Measurements from ENCODE around the gene SLAMF9. TPM values are rescaled to one million over a fixed set of nuclear protein-coding genes. Genes with fewer than 3 reads are reported as not detected.

The SLAMF9 gene
- total RNA-seq, 2 donors from 2014 or later, result not detected

DNA sequence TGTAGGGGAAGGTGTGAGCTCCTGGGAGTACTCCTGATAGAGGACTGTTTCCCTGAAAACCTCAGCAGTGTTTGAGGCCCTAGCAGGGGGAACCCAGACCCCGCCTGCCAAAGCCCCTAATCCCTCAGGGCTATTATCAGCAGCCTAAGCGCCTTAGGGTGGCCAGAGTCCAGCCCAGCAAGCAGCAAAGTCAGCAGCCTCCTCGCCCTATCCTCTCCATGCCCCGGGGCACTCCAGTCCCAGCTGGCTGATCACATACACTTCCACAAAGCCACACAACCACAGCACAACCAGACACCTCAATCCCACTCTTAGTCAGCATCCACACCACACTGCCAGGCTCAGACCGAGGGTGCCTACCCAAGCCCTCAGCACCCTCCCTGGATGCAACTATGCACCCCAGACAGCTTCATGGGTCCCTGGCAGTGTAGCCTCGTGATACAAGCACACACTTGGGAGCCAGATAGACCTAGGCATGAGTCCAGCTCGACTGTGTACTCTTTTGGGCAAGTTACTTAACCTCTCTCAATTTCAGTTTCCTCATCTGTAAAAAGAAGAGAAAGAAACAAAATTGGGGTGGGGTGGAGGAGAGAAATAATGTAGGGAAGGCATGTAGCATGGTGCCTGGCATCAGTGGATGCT is 15.7 kb downstream of the SLAMF9 start:
- no peaks in the 10 kb centered on the region for H3K36me3 ChIP-seq
- no peaks in the 10 kb centered on the region for H3K27me3 ChIP-seq (replicated peaks; ENCODE audit: insufficient read depth)
- no peak overlapping the region for H3K27ac ChIP-seq
- ATAC-seq (ENCODE audit: insufficient number of reproducible peaks, low FRiP score, low read depth) (no peak), DNase-seq (ENCODE audit: low spot score) (no peak)
- TF ChIP-seq, protein P1, sequence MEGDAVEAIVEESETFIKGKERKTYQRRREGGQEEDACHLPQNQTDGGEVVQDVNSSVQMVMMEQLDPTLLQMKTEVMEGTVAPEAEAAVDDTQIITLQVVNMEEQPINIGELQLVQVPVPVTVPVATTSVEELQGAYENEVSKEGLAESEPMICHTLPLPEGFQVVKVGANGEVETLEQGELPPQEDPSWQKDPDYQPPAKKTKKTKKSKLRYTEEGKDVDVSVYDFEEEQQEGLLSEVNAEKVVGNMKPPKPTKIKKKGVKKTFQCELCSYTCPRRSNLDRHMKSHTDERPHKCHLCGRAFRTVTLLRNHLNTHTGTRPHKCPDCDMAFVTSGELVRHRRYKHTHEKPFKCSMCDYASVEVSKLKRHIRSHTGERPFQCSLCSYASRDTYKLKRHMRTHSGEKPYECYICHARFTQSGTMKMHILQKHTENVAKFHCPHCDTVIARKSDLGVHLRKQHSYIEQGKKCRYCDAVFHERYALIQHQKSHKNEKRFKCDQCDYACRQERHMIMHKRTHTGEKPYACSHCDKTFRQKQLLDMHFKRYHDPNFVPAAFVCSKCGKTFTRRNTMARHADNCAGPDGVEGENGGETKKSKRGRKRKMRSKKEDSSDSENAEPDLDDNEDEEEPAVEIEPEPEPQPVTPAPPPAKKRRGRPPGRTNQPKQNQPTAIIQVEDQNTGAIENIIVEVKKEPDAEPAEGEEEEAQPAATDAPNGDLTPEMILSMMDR (IDR thresholded peaks at IDR 0.05), result no peak
- H3K9me3 ChIP-seq, result no peaks in the 10 kb centered on the region
- no peak overlapping the region for H3K4me3 ChIP-seq
- H3K4me1 ChIP-seq (ENCODE audit: control insufficient read depth in 1 of 2, low read depth in 2 of 2), result no peaks in the 10 kb centered on the region

DNA sequence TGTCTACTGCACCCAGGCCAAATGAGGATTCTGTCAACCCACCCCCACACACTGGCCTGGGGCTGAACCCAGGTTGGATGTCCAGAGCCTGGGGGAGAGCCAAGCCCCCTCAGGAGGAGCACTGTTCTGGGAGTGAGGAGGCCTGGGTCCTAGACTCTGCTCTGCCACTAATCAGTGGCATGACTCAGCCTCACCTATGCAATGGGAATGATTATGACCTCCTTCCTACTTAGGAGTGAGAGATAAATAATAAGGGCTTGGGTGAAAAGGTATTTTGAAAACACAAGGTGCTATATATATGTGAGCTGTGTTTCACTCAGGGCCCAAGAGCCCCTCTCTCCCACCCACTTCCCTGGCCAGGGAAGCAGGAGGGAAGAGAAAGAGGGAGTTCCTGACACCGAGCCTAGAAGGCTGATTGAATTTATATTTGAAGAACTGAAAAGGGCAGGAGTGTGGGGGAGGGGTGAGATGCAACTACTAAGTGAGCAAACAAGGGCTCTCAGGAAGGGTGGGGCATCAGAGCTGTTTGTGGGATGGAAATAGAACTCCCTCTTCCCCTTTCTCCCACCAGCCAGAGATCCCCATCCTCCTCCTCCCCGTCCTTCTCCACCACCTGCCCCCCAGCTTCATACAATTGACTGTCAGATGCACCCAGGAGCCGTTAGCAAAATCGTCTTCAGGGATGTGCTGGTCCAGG is 16.8 kb downstream of the SLAMF9 start:
- no peaks in the 10 kb centered on the region for H3K9me3 ChIP-seq
- DNase-seq (ENCODE audit: low spot score), result no peak
- ATAC-seq (ENCODE audit: insufficient number of reproducible peaks, low FRiP score, low read depth), result no peak
- no peak overlapping the region for H3K27ac ChIP-seq
- TF ChIP-seq, protein P1 (IDR thresholded peaks at IDR 0.05), result no peak
- H3K36me3 ChIP-seq, result no peaks in the 10 kb centered on the region
- H3K27me3 ChIP-seq (replicated peaks; ENCODE audit: insufficient read depth), result no peaks in the 10 kb centered on the region
- no peak overlapping the region for H3K4me3 ChIP-seq
- H3K4me1 ChIP-seq (ENCODE audit: control insufficient read depth in 1 of 2, low read depth in 2 of 2), result no peaks in the 10 kb centered on the region

DNA sequence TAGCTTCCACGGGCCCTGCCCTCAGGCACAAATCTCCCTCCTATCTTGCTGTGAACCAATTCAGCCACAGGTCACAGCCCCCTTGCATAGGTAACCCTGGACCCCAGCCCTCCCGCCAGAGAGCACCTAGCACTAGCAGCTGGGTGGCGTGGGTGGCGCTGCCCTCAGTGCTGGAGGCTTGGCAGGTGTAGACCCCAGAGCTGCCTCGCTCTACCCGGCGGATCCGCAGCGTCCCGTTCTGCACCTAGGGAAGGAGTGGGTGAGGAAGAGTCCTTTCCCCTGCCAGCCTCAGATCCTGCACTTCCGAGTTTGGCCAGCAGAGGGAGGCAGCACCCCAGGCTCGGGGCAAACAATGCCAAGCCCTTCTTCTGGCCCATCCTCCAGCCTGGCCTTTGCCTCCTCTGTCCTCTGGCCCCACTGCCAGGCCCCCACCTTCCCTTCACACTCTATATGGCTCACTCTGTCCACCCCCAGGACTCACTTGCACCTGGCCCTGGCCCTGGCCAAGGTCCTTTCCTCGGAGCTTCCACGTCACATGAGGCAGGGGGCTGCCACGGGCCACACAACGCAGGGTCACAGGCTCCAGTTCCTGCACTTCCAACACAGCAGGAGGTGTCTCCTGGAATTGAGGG is 17.6 kb downstream of the SLAMF9 start:
- ATAC-seq (ENCODE audit: insufficient number of reproducible peaks, low FRiP score, low read depth) (no peak), DNase-seq (ENCODE audit: low spot score) (no peak)
- no peak overlapping the region for H3K27ac ChIP-seq
- no peaks in the 10 kb centered on the region for H3K9me3 ChIP-seq
- no peaks in the 10 kb centered on the region for H3K4me1 ChIP-seq (ENCODE audit: control insufficient read depth in 1 of 2, low read depth in 2 of 2)
- no peaks in the 10 kb centered on the region for H3K36me3 ChIP-seq
- TF ChIP-seq, protein P1 (IDR thresholded peaks at IDR 0.05), result peak; percentile 97
- H3K27me3 ChIP-seq (replicated peaks; ENCODE audit: insufficient read depth), result no peaks in the 10 kb centered on the region
- H3K4me3 ChIP-seq, result no peak overlapping the region

DNA sequence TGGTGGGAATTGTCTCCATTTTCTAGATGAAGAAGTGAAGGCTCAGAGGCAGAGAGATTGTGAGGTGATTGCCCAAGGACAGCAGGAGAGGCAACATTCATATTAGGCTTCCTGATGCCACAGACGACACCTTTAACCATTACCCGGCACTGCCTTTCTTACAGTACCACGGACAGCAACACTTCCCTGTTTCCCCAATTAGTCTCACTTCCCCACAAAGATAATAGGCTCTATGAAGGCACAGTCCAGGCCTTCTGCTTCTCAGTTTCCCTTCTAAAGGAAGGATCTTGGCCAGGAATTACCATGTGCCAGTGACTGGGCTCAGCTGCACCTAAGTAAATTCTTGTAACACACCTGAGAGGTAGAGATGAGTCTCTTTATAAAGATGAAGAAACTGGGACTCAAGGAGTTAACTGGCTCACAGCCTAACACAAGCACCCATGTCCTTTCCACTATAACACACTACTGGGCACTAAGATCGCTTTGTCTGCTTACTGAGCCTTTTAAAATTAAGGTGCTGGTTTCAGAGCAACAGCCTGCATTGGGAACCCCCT is 18.2 kb downstream of the SLAMF9 start:
- TF ChIP-seq, protein P1 (IDR thresholded peaks at IDR 0.05), result no peak
- H3K4me1 ChIP-seq (ENCODE audit: control insufficient read depth in 1 of 2, low read depth in 2 of 2), result no peaks in the 10 kb centered on the region
- H3K36me3 ChIP-seq, result no peaks in the 10 kb centered on the region
- DNase-seq (ENCODE audit: low spot score) (no peak), ATAC-seq (ENCODE audit: insufficient number of reproducible peaks, low FRiP score, low read depth) (no peak)
- H3K4me3 ChIP-seq, result no peak overlapping the region
- no peaks in the 10 kb centered on the region for H3K27me3 ChIP-seq (replicated peaks; ENCODE audit: insufficient read depth)
- H3K9me3 ChIP-seq, result no peaks in the 10 kb centered on the region
- no peak overlapping the region for H3K27ac ChIP-seq

DNA sequence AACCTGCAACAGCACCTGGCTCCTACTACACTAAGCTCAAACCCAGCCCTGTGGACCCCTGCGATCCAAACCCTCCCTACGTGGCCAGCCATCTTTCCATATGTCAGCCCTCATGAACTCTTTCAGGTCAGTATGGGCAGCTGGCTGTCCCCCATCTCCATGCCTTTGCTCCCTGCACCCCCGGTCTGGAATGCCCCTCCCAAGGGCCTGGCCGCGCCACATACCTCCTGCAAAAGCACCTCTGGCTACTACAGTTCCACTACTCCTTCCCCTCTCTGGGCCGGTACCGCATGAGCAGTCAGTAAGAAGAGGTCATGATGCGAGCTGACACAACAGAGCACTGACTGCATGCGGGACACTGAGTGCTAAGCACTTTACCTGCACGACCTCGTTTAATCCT is 18.7 kb downstream of the SLAMF9 start:
- no peak overlapping the region for H3K4me3 ChIP-seq
- no peaks in the 10 kb centered on the region for H3K9me3 ChIP-seq
- no peaks in the 10 kb centered on the region for H3K36me3 ChIP-seq
- no peaks in the 10 kb centered on the region for H3K27me3 ChIP-seq (replicated peaks; ENCODE audit: insufficient read depth)
- no peak for ATAC-seq (ENCODE audit: insufficient number of reproducible peaks, low FRiP score, low read depth)
- no peak for DNase-seq (ENCODE audit: low spot score)
- TF ChIP-seq, protein P1 (IDR thresholded peaks at IDR 0.05), result no peak
- no peak overlapping the region for H3K27ac ChIP-seq
- H3K4me1 ChIP-seq (ENCODE audit: control insufficient read depth in 1 of 2, low read depth in 2 of 2), result no peaks in the 10 kb centered on the region

Measured in thoracic aorta (tissue), 2 donors.